IPS-18a (cell line): ENCODE data around the gene PBLD.
"Not testable (repeated sequence)": the region's sequence is repeated elsewhere in the genome, so short reads cannot be mapped to it uniquely, and the experiment has no call there.

Experiments used
- H3K27ac ChIP-seq: one replicate; pipeline ENCODE4 v1.5.1; 2013; ENCODE audit warnings: low read length
- H3K27me3 ChIP-seq: one replicate; pipeline ENCODE4 v1.6.1; 2013; ENCODE audit warnings: mild to moderate bottlenecking, low read length; ENCODE audit not compliant: control insufficient read depth, insufficient read depth
- H3K36me3 ChIP-seq: one replicate; pipeline ENCODE4 v1.6.1; 2013; ENCODE audit warnings: low read depth, low read length; ENCODE audit not compliant: control insufficient read depth
- H3K4me1 ChIP-seq: one replicate; pipeline ENCODE4 v1.6.1; 2013; ENCODE audit warnings: low read depth, low read length; ENCODE audit not compliant: control insufficient read depth
- H3K4me3 ChIP-seq: one replicate; pipeline ENCODE4 v1.5.1; 2013; ENCODE audit warnings: low read length
- H3K9ac ChIP-seq: one replicate; pipeline ENCODE4 v1.6.1; 2013; ENCODE audit warnings: mild to moderate bottlenecking, low read length, moderate library complexity
- H3K9me3 ChIP-seq: one replicate; pipeline ENCODE4 v1.6.1; 2013; ENCODE audit warnings: low read depth, low read length; ENCODE audit not compliant: control insufficient read depth

PBLD gene

DNA sequence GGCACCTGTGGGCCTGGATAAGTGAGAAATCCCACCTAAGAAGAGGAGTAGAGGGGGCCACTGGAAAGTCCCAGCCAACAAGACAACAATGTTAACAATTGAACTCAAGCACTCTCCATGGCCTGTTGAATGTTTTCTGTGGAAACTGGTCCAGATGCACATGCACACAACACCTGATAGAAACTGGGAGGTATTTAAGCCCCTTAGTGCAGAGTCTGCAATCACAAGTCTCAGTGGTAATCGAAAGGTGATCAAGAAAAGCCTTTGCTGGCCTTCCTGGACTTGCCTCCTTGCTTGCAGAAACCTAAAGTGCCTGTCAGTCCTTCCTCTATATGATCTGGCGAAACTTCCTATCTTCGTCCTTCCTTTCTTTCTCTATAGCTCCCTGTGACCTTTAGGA is 31.4 kb downstream of the PBLD start:
- Histone ChIP-seq H3K9ac (no peak overlapping the region), H3K36me3 (no peaks in the 10 kb centered on the region), H3K27me3 (no peaks in the 10 kb centered on the region), H3K27ac (no peak overlapping the region), H3K4me3 (no peak overlapping the region), H3K4me1 (no peaks in the 10 kb centered on the region), H3K9me3 (no peaks in the 10 kb centered on the region)

DNA sequence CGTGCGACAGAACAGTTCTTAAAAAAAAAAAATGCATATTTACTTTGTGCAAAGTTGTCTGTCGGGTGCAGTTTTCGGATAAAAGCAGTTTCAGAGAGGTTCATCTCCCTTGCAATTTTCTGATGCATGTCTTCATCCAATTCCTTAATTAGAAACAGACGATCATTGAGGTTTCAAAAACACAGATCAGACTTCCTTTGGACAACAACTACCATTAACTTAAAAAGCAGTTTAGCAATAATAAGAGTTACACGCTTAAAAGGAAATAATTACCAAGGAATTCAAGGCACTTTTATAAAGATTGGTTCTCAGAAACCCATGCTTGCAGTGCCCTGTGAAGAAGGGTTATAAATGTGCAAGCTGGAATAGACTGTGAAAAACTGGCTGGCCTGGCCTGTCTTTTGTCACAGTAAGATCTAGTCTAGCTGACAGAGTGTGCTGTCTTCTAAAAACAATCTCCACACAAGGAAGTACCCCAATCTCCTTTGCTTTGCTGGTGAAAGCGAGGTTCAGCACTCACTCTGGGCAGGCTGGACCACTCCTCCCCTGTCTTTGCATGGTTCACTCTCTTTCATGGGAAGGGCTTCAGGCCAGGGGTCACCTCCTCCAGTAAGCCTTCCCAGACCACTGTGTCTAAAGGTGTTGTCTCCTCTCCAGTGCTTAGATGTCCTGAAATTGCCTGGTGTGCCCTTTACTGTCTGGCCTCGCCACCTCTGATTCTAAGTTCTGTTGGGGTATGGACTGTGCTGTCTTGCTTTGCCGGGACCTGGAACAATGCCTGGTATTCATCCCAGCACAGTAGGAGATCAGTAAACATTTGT is 35.7 kb downstream of the PBLD start:
- H3K9me3 ChIP-seq = no peaks in the 10 kb centered on the region
- H3K4me1 ChIP-seq = no peaks in the 10 kb centered on the region
- H3K27me3 ChIP-seq = no peaks in the 10 kb centered on the region
- no peak overlapping the region for H3K27ac ChIP-seq
- no peak overlapping the region for H3K9ac ChIP-seq
- no peaks in the 10 kb centered on the region for H3K36me3 ChIP-seq
- H3K4me3 ChIP-seq = no peak overlapping the region

DNA sequence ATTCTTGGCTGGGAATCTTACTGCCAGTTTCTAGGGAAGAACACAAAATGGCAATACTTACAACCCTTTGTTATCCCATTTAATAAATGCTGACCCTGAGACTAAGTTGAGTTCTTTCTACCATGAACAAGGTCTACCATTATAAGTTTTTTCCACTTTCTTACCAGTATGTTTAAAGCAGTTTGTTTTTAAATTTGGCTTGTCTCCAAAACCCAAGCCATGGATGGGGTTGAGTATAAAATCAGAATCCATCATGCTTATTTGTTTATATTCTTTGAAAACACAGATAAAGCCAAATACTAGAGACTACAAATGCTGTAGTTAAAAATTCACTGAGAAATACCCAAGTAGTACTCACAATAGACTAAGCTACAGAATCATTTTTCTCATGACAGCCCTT is 42.0 kb downstream of the PBLD start:
- Histone ChIP-seq H3K9ac (no peak overlapping the region), H3K27me3 (no peaks in the 10 kb centered on the region), H3K27ac (no peak overlapping the region), H3K4me1 (no peaks in the 10 kb centered on the region), H3K36me3 (no peaks in the 10 kb centered on the region), H3K4me3 (no peak overlapping the region), H3K9me3 (no peaks in the 10 kb centered on the region)

DNA sequence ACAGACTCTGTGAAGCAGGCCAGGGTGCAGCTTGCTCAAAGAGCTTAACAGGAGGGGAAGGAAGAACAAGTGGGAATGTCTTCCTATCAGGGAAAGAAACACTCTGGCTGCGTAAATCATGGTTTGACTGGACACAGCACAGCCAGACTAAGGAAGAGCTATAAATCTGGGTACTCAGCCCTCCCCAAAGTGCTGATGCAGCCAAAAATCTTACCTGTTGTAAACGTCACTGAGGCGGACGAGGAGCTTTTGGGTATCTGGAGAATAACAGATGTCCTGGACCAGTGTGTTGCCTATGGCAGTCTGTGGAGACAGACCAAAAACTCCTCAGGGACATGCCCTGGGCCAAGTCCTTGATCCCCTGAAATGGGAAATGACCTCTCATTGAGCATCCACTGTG is 44.0 kb downstream of the PBLD start:
- Histone ChIP-seq H3K4me1 (no peaks in the 10 kb centered on the region), H3K27ac (no peak overlapping the region), H3K27me3 (no peaks in the 10 kb centered on the region), H3K9me3 (no peaks in the 10 kb centered on the region), H3K9ac (no peak overlapping the region), H3K36me3 (no peaks in the 10 kb centered on the region), H3K4me3 (no peak overlapping the region)

DNA sequence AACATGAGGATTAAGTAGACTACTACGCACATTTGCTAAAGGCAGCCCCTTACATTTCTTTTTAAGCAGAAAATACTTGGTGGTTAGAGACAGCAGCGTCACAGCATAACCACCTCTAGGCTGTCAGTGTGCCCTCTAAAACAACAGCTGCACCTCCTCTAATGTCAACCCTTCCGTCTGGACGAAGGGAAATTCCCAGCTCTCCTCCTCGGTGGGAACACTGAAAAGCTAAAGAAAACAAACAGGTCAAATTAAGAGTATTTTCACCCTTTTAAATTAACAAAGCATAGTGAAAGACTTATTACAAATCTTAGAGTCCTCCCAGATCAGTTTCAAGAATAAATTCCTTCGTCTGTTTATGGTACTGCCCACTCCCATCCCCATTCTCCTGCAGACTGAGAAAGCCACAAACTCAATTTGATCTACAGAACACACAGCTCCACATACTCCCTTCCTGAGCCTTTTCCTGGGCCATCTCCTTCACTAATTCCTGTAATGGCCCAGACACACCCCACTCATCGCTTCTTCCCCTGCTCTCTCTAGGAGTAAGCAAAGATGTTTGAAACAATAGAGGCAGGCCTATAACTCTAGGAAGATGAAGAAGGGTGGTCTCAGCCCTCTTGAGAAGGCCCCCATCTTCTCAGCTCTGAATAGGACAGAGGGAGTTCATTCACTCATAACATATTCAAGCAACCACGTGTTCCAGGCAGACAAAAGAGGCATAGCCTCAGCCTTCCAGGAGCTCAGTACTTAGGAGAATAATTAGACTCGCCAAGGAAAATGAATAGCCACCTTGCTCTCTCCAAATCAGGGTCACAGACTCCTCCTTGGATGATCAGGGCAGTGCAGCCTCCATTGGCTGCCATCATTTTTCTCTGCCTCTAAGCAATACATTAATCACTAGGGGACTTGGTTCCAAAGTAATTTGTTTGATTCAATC is 48.4 kb downstream of the PBLD start:
- Histone ChIP-seq H3K9ac (no peak overlapping the region), H3K27me3 (no peaks in the 10 kb centered on the region), H3K4me1 (no peaks in the 10 kb centered on the region), H3K27ac (no peak overlapping the region), H3K4me3 (no peak overlapping the region), H3K9me3 (no peaks in the 10 kb centered on the region), H3K36me3 (no peaks in the 10 kb centered on the region)

DNA sequence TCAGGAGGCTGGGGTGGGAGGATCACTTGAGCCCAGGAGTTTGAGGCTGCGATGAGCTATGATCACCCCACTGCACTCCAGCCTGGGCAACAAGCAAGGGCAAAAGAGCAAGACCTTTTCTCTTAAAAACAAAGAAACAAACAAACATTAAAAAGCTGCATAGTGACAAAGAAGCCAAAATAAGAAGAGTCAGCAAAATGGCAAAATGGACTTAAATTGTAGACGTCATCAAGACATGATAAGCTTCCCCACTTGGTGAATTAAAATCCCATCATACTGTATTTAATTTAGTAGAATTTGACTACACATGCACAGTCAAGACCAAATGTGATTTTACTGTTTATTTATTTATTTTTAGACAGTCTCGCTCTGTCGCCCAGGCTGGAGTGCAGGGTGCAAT is 52.0 kb downstream of the PBLD start:
- H3K9ac ChIP-seq = no peak overlapping the region
- H3K4me1 ChIP-seq = no peaks in the 10 kb centered on the region
- H3K27me3 ChIP-seq = no peaks in the 10 kb centered on the region
- H3K36me3 ChIP-seq = no peaks in the 10 kb centered on the region
- no peak overlapping the region for H3K4me3 ChIP-seq
- no peak overlapping the region for H3K27ac ChIP-seq
- peaks cover 13% of the 10 kb centered on the region for H3K9me3 ChIP-seq

DNA sequence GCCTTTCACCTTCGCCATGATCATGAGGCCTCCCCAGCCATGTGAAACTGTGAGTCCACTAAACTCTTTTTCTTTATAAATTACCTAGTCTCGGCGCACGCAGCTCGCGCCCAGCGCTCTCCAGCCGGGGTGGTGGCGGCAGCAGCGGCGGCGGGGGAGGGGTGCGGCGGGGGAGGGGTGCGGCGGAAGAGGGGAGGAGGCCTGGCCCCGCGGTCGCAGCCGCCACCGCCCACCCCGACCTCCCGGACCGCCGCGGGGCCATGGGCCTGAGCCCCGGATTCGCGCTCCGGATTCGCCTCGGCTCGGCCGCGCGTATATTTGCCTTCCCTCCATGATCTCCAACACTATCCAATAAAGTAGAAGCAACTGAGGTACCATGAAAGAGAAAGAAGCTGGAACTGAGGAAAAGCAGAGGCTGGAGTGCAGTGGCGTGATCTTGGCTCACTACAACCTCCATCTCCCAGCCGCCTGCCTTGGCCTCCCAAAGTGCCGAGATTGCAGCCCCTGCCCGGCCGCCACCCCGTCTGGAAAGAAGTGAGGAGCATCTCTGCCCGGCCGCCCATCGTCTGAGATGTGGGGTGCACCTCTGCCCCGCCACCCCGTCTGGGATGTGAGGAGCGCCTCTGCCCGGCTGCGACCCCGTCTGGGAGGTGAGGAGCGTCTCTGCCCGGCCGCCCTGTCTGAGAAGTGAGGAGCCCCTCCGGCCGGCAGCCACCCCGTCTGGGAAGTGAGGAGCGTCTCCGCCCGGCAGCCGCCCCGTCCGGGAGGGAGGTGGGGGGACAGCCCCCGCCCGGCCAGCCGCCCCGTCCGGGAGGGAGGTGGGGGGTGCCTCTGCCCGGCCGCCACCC is 53.6 kb downstream of the PBLD start:
- H3K27ac ChIP-seq, H3K4me3 ChIP-seq, H3K27me3 ChIP-seq, H3K4me1 ChIP-seq, H3K9ac ChIP-seq, H3K36me3 ChIP-seq: not testable (repeated sequence)
- peaks cover 13% of the 10 kb centered on the region for H3K9me3 ChIP-seq

DNA sequence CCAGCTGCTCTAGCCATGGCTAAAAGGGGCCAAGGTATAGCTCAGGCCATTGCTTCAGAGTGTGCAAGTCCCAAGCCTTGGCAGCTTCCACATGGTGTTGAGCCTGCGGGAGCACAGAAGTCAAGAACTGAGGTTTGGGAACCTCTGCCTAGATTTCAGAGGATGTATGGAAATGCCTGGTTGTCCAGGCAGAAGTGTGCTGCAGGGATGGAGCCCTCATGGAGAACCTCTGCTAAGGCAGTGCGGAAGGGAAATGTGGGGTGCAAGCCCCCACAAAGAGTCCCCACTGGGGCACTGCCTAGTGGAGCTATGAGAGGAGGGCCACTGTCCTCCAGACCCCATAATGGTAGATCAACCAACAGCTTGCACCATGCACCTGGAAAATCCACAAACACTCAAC is 54.9 kb downstream of the PBLD start:
- not testable (repeated sequence) for H3K4me1 ChIP-seq, H3K27me3 ChIP-seq, H3K27ac ChIP-seq, H3K36me3 ChIP-seq, H3K4me3 ChIP-seq, H3K9ac ChIP-seq
- H3K9me3 ChIP-seq = peaks cover 13% of the 10 kb centered on the region

DNA sequence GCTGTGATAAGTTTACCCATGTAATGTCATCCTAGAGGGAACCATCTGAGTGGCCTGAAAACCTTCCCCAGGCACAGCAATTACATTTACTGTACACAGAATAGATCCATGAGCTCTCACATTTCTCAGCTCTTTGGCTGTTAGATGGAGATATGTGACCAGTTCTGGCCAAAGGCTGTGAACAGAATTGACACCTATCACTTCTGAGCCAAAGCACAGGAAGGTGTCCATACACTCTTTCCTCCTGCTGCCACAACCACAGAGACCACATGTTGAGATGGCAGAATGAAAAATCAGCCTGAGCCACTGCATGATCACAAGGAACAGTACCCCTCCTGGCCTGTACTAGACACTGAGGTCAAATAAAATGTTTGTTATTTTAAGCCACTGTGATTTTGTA is 56.5 kb downstream of the PBLD start:
- peaks cover 3% of the 10 kb centered on the region for H3K4me1 ChIP-seq
- peaks cover 5% of the 10 kb centered on the region for H3K27me3 ChIP-seq
- no peak overlapping the region for H3K27ac ChIP-seq
- peaks cover 13% of the 10 kb centered on the region for H3K9me3 ChIP-seq
- no peak overlapping the region for H3K4me3 ChIP-seq
- no peaks in the 10 kb centered on the region for H3K36me3 ChIP-seq
- H3K9ac ChIP-seq = no peak overlapping the region

DNA sequence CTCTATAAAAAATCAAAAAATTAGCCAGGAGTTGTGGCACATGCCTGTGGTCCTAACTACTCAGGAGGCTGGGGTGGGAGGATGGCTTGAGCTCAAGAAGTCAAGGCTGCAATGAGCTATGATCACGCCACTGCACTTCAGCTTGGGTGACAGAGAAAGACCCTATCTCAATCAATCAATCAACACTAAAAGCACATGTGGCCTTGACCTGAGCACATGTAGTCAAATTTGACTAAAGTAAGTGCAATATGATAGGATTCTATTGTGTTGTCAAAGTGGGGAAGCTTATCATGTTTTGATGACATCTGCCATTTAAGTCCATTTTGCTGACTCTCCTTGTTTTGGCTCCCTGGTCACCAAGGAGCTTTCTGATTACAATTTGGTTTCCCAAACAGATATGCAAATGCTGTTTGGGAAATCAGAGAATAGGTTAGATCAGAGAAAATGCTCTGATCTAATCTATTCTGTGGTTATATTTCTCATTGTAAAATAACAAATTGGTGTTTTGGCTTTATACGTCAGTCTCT is 57.1 kb downstream of the PBLD start:
- Histone ChIP-seq H3K9ac (no peak overlapping the region), H3K27ac (no peak overlapping the region), H3K36me3 (no peaks in the 10 kb centered on the region), H3K4me1 (peaks cover 9% of the 10 kb centered on the region), H3K9me3 (peaks cover 13% of the 10 kb centered on the region), H3K4me3 (no peak overlapping the region), H3K27me3 (peaks cover 5% of the 10 kb centered on the region)

DNA sequence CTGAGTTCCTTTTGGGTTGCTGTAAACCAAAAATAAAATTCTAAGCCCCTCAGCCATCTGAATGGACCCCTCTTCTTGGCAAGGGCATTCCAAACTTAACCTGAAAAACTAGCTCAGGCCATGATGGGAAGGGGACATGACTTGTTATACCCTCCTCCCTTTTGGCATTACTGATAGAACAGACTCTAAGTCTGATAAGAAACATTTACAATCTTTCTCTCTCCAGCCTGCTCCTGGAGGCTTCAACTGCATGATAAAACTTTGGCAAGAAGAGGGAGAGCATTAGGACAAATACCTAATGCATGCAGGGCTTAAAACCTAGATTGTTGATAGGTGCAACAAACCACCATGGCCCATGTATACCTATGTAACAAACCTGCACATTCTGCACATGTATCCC is 59.9 kb downstream of the PBLD start:
- no peak overlapping the region for H3K9ac ChIP-seq
- H3K27me3 ChIP-seq = peaks cover 14% of the 10 kb centered on the region
- no peak overlapping the region for H3K4me3 ChIP-seq
- H3K36me3 ChIP-seq = no peaks in the 10 kb centered on the region
- no peak overlapping the region for H3K27ac ChIP-seq
- H3K9me3 ChIP-seq = peaks cover 7% of the 10 kb centered on the region
- peaks cover 9% of the 10 kb centered on the region for H3K4me1 ChIP-seq
